SU-DHL-6 (cell line): ENCODE data around the gene MXI1.

Experiments used
- H2AFZ ChIP-seq: fragments of 200-600 bp; sonication (generic); 2 replicates; pipeline ENCODE4 v1.6.1; 2014; ENCODE audit warnings: low read depth, mild to moderate bottlenecking, moderate library complexity, mixed read lengths, antibody characterized with exemption, low read length; ENCODE audit not compliant: severe bottlenecking
- H3F3A ChIP-seq: fragments of 200-600 bp; shearing (Covaris generic); 2 replicates; pipeline ENCODE4 v1.6.0; 2016; ENCODE audit warnings: antibody characterized with exemption, mild to moderate bottlenecking; ENCODE audit not compliant: insufficient read depth
- H3K27ac ChIP-seq: fragments of 200-600 bp; sonication (generic); 2 replicates; pipeline ENCODE4 v1.5.1; 2016; ENCODE audit warnings: low read depth, mild to moderate bottlenecking, low read length, moderate library complexity, mixed read lengths
- H3K27me3 ChIP-seq: fragments of 200-600 bp; sonication (generic), shearing (Covaris generic); 2 replicates; pipeline ENCODE4 v1.6.0; 2014; ENCODE audit warnings: mild to moderate bottlenecking, low read length
- H3K36me3 ChIP-seq: fragments of 200-600 bp; sonication (generic); 2 replicates; pipeline ENCODE4 v1.6.1; 2014; ENCODE audit warnings: mild to moderate bottlenecking, low read length, mixed read lengths
- H3K4me2 ChIP-seq: fragments of 300-600, 200-600 bp; shearing (Covaris generic), sonication (generic); 2 replicates; pipeline ENCODE4 v1.6.0; 2014; ENCODE audit warnings: low read length, low read depth, mild to moderate bottlenecking; ENCODE audit not compliant: poor library complexity, severe bottlenecking
- H3K4me3 ChIP-seq: fragments of 200-600 bp; sonication (generic); 2 replicates; pipeline ENCODE4 v1.5.1; 2014; ENCODE audit warnings: antibody characterized with exemption, low read length, mild to moderate bottlenecking, mixed read lengths; ENCODE audit not compliant: insufficient read depth, poor library complexity, severe bottlenecking
- H3K79me2 ChIP-seq: fragments of 200-600 bp; sonication (generic); 2 replicates; pipeline ENCODE4 v1.6.1; 2014; ENCODE audit warnings: mild to moderate bottlenecking, low read length, moderate library complexity; ENCODE audit not compliant: insufficient read depth
- H3K9ac ChIP-seq: fragments of 200-600 bp; sonication (generic); 2 replicates; pipeline ENCODE4 v1.7.0; 2014; ENCODE audit warnings: mild to moderate bottlenecking, low read length
- H3K9me2 ChIP-seq: fragments of 200-600 bp; sonication (generic); replicated peaks from 2 replicates; pipeline ENCODE4 v1.6.1; 2014; ENCODE audit warnings: low read length; ENCODE audit not compliant: insufficient read depth
- H3K9me3 ChIP-seq: fragments of 200-600 bp; sonication (generic); 2 replicates; pipeline ENCODE4 v1.6.1; 2014; ENCODE audit warnings: low read length, mixed read lengths; ENCODE audit not compliant: insufficient read depth
- H4K20me1 ChIP-seq: fragments of 200-600 bp; sonication (generic); 2 replicates; pipeline ENCODE4 v1.6.1; 2014; ENCODE audit warnings: low read depth, mild to moderate bottlenecking, antibody characterized with exemption, low read length, moderate library complexity, mixed read lengths
- EZH2phosphoT487 ChIP-seq: fragments of 200-600 bp; sonication (generic), shearing (Covaris generic); conservative IDR thresholded peaks from 2 replicates; pipeline ENCODE4 v1.6.1; 2018; ENCODE audit warnings: mild to moderate bottlenecking, antibody characterized with exemption, low read length, moderate library complexity, mixed read lengths
- TF ChIP-seq, protein P1 (sequence below): fragments of 200-600 bp; sonication (generic); IDR thresholded peaks from one replicate; pipeline ENCODE4 v1.5.1; 2017; ENCODE audit warnings: antibody characterized with exemption, mild to moderate bottlenecking, low read length, moderate library complexity; ENCODE audit not compliant: insufficient read depth, poor library complexity, severe bottlenecking

The MXI1 gene

DNA sequence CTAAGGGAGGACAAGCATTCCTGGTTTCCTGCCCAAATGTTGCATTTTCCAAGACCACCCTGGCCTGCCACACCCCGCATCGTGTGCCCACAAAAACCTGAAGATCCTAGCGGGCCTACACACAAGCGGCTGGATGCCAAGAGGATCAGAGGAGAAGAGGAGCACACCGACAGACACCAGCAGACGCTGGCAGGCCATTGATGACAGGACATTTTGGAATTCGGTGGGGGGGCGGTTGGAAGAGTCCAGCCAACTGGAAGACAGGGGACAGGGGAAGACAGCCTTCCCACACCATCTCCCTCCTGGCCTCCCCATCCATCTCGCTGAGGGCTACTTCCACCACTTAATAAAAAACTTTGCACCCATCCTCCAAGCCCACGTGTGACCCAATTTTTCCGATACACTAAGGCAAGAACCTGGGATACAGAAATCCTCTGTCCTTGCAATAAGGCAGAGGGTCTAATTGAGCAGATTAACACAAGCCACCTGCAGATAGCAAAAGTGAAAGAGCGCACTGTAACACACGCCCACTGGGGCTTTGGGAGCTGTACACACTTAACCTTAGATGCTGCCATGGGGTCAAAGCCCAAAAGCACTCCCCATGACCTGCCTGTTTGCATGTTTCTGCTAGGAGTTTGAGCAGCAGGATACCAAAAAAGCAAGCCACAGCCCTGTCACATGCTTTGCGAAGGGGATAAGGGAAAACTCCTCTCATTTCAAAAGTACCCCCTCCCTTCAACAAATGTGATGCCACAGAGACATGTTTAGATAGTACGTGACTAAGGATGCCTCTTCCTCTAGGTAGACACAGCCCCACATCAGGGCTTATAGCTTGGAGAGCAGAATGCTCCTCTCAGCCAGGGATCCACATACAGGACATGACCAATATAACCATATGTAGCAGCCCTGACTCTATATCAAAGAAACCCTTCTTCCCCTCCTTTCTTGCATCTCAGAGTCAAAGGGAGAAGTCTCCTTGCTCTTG is 110.8 kb downstream of the MXI1 start:
- Histone ChIP-seq H3K9me3 (no peaks in the 10 kb centered on the region), H3K79me2 (no peaks in the 10 kb centered on the region), H2AFZ (no peak overlapping the region), H3K9ac (no peak overlapping the region), H3K4me2 (no peak overlapping the region), H3K27me3 (no peaks in the 10 kb centered on the region), H3K27ac (no peak overlapping the region), H3F3A (no peaks in the 10 kb centered on the region), H3K36me3 (no peaks in the 10 kb centered on the region), H4K20me1 (no peaks in the 10 kb centered on the region), H3K9me2 (no peaks in the 10 kb centered on the region), H3K4me3 (no peak overlapping the region)
- TF ChIP-seq, protein P1, sequence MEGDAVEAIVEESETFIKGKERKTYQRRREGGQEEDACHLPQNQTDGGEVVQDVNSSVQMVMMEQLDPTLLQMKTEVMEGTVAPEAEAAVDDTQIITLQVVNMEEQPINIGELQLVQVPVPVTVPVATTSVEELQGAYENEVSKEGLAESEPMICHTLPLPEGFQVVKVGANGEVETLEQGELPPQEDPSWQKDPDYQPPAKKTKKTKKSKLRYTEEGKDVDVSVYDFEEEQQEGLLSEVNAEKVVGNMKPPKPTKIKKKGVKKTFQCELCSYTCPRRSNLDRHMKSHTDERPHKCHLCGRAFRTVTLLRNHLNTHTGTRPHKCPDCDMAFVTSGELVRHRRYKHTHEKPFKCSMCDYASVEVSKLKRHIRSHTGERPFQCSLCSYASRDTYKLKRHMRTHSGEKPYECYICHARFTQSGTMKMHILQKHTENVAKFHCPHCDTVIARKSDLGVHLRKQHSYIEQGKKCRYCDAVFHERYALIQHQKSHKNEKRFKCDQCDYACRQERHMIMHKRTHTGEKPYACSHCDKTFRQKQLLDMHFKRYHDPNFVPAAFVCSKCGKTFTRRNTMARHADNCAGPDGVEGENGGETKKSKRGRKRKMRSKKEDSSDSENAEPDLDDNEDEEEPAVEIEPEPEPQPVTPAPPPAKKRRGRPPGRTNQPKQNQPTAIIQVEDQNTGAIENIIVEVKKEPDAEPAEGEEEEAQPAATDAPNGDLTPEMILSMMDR = no peak
- TF ChIP-seq EZH2phosphoT487 = no peak

DNA sequence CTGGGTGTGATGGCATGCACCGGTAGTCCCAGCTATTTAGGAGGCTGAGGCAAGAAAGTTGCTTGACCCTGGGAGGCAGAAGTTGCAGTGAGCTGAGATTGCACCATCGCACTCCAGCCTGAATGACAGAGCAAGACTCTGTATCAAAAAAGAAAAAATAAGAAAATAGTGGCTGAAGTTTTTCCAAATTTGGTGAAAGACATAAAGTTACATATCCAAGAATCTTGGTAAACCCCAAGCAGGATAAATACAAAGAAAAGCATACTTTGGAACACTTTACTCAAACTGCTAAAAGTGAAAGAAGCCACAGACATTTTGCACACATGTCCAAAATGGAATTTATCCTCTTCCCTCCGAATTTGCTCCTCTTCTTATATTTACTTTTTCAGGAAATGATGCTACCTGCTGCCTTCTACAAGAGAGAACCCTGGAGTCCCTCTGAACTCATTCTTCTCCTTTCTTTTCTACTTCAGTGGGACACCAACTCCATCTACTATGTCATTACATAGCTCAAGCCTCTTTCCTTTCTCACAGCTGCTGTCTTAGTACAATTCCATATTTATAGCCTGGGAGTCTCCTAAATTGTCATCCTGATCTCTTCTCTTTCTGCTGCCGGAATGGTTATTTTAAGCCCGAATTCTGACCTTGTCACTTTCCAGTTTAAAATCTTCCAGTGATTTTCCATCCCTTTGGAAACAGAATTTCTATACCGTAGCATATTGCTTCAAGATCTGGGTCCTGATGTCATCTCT is 114.6 kb downstream of the MXI1 start:
- Histone ChIP-seq H3K9me2 (no peaks in the 10 kb centered on the region), H3K4me2 (no peak overlapping the region), H3K27me3 (no peaks in the 10 kb centered on the region), H3F3A (no peaks in the 10 kb centered on the region), H4K20me1 (no peaks in the 10 kb centered on the region), H3K79me2 (no peaks in the 10 kb centered on the region), H3K9me3 (no peaks in the 10 kb centered on the region), H2AFZ (no peak overlapping the region), H3K9ac (no peak overlapping the region), H3K36me3 (no peaks in the 10 kb centered on the region), H3K4me3 (no peak overlapping the region), H3K27ac (no peak overlapping the region)
- TF ChIP-seq, protein P1 = no peak
- no peak for TF ChIP-seq EZH2phosphoT487

DNA sequence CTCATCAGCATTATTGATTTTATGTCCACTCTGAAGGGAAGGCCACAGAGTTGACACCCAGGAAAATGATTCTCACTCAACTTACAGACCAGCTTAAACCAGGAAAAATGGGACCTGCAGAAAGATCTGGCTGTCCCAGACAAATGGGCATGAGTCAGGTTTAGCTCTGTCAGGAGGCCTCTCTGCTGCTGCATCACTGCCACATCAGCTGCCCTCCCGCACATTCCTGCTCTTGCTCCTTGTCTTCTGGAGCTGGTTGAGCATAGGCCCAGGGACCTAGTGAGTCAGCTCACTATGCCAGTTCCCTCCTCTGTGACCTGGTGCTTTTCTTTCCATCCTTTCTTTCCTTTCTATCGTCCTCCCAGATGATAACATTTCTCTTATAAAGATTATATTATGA is 116.1 kb downstream of the MXI1 start:
- Histone ChIP-seq H3K27ac (no peak overlapping the region), H3F3A (no peaks in the 10 kb centered on the region)

More for the DNA sequence above, 116.1 kb downstream of the MXI1 start:
- Histone ChIP-seq H3K79me2 (no peaks in the 10 kb centered on the region), H3K9me2 (no peaks in the 10 kb centered on the region), H3K36me3 (no peaks in the 10 kb centered on the region), H3K27me3 (no peaks in the 10 kb centered on the region), H4K20me1 (no peaks in the 10 kb centered on the region), H3K4me2 (no peak overlapping the region), H3K9ac (no peak overlapping the region), H3K4me3 (no peak overlapping the region), H2AFZ (no peak overlapping the region), H3K9me3 (no peaks in the 10 kb centered on the region)
- TF ChIP-seq, protein P1 = no peak
- TF ChIP-seq EZH2phosphoT487 = no peak
